ENCODE results near the gene TSHZ2. TPM values are rescaled to one million over a fixed set of nuclear protein-coding genes. Genes with fewer than 3 reads are reported as not detected.

TSHZ2 gene
- total and polyA plus RNA-seq, 2 of the 4 experiments (the other 2 are of a cell fraction), result under 0.01 to 0.02 TPM

- Histone ChIP-seq H2BK15ac (ENCODE audit: low read depth, low read length) (no peak overlapping the region), H3K27ac (ENCODE audit: insufficient read depth, low read length) (no peak overlapping the region), H3K4me1 (ENCODE audit: control insufficient read depth, insufficient read depth, low read length) (no peaks in the 10 kb centered on the region), H3K9ac (ENCODE audit: low read depth, low read length) (no peak overlapping the region), H4K91ac (ENCODE audit: insufficient read depth, low read depth, low read length) (no peak overlapping the region), H4K8ac (ENCODE audit: low read depth in 2 of 2, low read length in 2 of 2) (no peak overlapping the region), H3K4me2 (ENCODE audit: low read depth, low read length) (no peak overlapping the region), H3K27me3 (ENCODE audit: control insufficient read depth, insufficient read depth, low read length) (no peaks in the 10 kb centered on the region), H4K20me1 (ENCODE audit: insufficient read depth, low read length) (no peaks in the 10 kb centered on the region), H3K4me3 (ENCODE audit: insufficient read depth, low read depth, low read length) (no peak overlapping the region), H4K5ac (ENCODE audit: low read depth, low read length) (no peak overlapping the region), H2AK9ac (replicated peaks; ENCODE audit: low read depth, low read length, poor library complexity) (no peak overlapping the region), H3K14ac (replicated peaks; ENCODE audit: low read depth, low read length) (no peak overlapping the region), H3K4ac (ENCODE audit: low read depth, low read length) (no peak overlapping the region), H2BK20ac (ENCODE audit: low read depth, low read length) (no peak overlapping the region), H2BK5ac (ENCODE audit: low read depth, low read length, poor library complexity, severe bottlenecking) (no peak overlapping the region), H3K18ac (ENCODE audit: low read depth, low read length) (no peak overlapping the region), H3K9me3 (ENCODE audit: control insufficient read depth, insufficient read depth, low read length) (no peaks in the 10 kb centered on the region), H3K9me1 (ENCODE audit: insufficient read depth, low read length) (no peaks in the 10 kb centered on the region), H3K23ac (ENCODE audit: low read depth, low read length) (no peak overlapping the region), H2AK5ac (ENCODE audit: low read depth, low read length) (no peak overlapping the region), H2BK120ac (ENCODE audit: low read depth, low read length) (no peak overlapping the region), H3K36me3 (ENCODE audit: control insufficient read depth, insufficient read depth, low read length) (no peaks in the 10 kb centered on the region), H3K56ac (ENCODE audit: extremely low read depth, insufficient read depth, low read length) (no peak overlapping the region), H3K79me1 (ENCODE audit: low read depth in 1 of 2, low read length in 2 of 2) (no peaks in the 10 kb centered on the region), H2AFZ (replicated peaks; ENCODE audit: low read length, poor library complexity) (no peak overlapping the region)
- WGBS, 2 experiments (ENCODE audit: extremely low coverage in 2 of 2, insufficient read length in 1 of 2), result 94% methylated on average over 2 of the region's 4 CpGs; no CpG with 5 or more reads in 1 of the 2 experiments
- ATAC-seq (ENCODE audit: low read depth) (no peak), DNase-seq (no peak)
- dilution Hi-C loops (cut with HindIII; ENCODE audit: low sequenced_read_pairs, unreplicated experiment), result no loop called here
- no peak for TF ChIP-seq SMC3 (IDR thresholded peaks at IDR 0.05; ENCODE audit: low read depth, low read length)
- ChIA-PET CTCF (no interaction called here), POLR2A (ENCODE audit: unreplicated experiment) (no interaction called here)
- intact Hi-C loops (cut with micrococcal nuclease), result no loop called here
- in situ Hi-C loops (cut with MboI; ENCODE audit: low sequenced_read_pairs), result no loop called here
- BruUV-seq (replicated peaks), result no TSS peak
Observed at GRCh38 chr20:53487461-53488200, 515.5 kb downstream of the TSHZ2 start.

Measured in IMR-90 (cell line).